Hindlimb muscle (tissue), 1 donor: ENCODE measurements around the gene SEPTIN1. TPM values are rescaled to one million over a fixed set of nuclear protein-coding genes. Genes with fewer than 3 reads are reported as not detected.

ENCODE experiments used
- DNase-seq: peaks from one replicate; pipeline ENCODE4 v3.0.0-alpha.2; 2013
- polyA plus RNA-seq: library from polyadenylated mRNA; unstranded; fragments of 120-200 nt; gene quantifications from one replicate; pipeline ENCODE4 v1.2.1, GENCODE V29; 2013; ENCODE audit not compliant: insufficient read length

SEPTIN1 gene
- 3.2 TPM for polyA plus RNA-seq

GRCh38 chr16:30382111-30382881, at the start of gene SEPTIN1:
Gene SEPTIN1, minus strand, starts transcription at chr16:30382561. Its CDS starts 19 bp downstream, at chr16:30382542.
- DNase-seq = no peak

- no peak for DNase-seq
Observed at GRCh38 chr16:30430428-30430970, 48.1 kb upstream of the SEPTIN1 start.

DNA sequence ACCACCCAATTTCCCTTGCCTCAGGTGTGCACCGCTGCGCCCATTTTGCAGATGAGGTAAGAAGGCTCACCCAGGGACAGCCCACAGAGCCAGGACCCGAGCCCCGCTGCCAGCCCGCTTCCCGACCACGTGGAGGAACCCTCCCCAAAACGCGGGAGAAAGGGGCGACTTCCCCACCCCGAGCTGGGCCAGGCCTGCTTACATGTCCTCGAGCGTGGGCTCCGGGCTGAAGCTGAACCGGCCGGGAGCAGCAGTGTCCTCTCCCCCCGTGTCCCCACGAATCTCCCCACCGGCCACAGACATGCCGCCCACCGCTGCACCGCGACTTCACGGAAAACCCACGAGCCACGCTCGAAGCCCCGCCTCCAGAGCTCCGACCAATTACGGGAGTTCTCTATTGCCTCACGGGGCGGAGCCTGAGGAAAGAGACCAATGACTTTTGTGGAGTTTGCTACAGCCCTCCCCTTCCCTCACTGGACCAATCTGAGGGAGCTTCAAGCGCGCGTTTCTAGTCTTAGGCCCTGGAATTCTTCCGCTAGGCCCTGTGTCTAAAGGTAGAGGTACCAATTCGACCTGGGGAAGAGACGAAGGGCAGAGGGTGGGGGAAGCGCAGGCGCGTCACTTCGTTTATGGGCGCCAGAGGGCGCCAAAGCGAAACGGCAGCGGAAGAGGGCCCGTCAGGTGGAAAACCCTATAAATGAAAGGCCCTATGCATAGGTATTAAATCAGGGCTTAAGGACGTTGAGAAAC, 47.5 kb upstream of the SEPTIN1 start, which contains the start of gene DCTPP1:
TSS of gene DCTPP1 (minus strand) at position 353 of the 750 bp plus-strand sequence. CDS start at position 303, 50 bp downstream.
- DNase-seq = peak; percentile 96

DNA sequence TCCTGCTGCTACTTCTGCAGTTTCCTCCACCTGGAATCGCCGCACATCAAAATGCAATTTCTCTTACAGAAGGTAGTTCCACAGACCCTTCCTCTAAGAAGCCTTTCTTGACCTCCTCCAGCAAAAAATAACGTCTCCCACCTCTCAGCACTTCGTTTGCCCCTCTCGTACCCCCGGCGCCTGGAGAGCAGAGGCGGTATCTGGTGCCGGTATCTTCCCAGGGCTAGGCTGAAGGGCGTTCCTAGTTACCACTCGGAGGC, 47.0 kb upstream of the SEPTIN1 start:
- DNase-seq = peak; percentile 14

DNA sequence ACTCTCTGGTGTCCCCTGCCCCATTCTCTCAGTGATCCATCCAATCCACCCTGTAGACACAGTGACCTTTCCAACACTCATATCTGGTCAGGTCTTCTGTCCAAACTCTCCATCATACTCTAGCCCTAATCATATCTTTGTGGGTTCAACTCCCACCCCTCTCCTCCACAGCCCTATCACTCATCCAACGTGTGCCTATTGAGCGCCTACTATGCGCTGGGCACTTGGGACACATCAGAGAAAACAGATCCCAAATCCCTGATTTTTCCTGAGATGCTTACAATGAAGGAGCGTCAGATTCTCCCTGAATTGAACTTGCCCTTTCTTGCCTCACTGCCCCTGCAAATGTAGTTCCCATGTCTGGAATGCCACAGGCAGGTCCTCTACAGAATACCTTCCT, 45.7 kb upstream of the SEPTIN1 start:
- DNase-seq = no peak

- no peak for DNase-seq
Observed at GRCh38 chr16:30421010-30421409, 38.6 kb upstream of the SEPTIN1 start.

GRCh38 chr16:30418350-30419181, 36.2 kb upstream of the SEPTIN1 start:
- no peak for DNase-seq

DNA sequence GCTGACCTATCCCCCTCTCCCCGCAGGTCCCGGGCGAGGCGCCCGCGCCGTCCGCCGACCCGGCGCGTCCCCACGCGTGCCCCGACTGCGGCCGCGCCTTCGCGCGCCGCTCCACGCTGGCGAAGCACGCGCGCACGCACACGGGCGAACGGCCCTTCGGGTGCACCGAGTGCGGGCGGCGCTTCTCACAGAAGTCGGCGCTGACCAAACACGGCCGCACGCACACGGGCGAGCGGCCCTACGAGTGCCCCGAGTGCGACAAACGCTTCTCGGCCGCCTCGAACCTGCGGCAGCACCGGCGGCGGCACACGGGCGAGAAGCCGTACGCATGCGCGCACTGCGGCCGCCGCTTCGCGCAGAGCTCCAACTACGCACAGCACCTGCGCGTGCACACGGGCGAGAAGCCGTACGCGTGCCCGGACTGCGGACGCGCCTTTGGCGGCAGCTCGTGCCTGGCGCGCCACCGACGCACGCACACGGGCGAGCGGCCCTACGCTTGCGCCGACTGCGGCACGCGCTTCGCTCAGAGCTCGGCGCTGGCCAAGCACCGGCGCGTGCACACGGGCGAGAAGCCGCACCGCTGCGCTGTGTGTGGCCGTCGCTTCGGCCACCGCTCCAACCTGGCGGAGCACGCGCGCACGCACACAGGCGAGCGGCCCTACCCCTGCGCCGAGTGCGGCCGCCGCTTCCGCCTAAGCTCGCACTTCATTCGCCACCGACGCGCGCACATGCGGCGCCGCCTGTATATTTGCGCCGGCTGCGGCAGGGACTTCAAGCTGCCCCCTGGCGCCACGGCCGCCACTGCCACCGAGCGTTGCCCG, 35.4 kb upstream of the SEPTIN1 start:
- peak; percentile 92 for DNase-seq

DNA sequence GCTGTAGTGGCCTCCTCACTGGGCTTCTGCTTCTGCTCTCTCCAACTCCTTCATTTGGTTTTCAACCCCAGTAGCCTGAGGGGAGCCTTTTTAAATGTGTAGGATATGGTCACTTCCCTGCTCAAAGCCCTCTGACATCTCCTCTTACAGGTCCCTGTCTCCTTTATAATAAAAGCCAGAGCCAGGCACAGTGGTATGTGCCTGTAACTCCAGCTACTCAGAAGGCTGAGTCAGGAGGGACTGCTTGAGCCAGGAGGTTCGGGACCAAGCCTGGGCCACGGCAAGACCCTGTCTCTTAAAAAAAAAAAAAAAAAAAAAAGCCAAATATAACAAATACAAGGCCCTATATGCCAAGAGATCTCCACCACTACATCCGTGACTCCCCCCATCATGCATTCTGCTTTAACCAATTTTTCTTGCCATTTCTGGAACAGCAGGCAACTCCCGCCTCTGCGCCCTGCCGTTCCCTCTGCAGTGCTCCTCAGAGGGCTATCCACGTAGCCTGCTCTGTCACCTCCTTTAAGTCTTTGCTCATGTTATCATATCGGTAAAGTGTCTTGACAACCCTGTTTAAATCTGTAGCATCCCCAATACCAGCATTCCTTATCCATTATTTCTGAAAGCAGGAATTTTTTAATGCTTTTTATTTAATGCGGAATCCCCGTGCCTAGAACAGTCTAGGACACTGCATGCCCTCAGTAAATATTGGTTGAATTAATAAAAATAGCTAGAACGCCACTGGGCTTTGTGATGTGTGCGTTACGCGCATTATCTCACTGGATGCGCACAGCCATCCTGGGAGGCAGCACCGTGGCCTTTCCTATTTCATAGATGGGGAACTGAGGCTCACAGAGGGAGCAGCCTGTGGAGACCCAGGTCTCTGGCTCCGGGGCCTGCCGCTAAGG, 34.5 kb upstream of the SEPTIN1 start:
- DNase-seq = no peak

- no peak for DNase-seq
Observed at GRCh38 chr16:30416047-30416603, 33.8 kb upstream of the SEPTIN1 start.

- no peak for DNase-seq
Observed at GRCh38 chr16:30414159-30414558, 31.8 kb upstream of the SEPTIN1 start.

DNA sequence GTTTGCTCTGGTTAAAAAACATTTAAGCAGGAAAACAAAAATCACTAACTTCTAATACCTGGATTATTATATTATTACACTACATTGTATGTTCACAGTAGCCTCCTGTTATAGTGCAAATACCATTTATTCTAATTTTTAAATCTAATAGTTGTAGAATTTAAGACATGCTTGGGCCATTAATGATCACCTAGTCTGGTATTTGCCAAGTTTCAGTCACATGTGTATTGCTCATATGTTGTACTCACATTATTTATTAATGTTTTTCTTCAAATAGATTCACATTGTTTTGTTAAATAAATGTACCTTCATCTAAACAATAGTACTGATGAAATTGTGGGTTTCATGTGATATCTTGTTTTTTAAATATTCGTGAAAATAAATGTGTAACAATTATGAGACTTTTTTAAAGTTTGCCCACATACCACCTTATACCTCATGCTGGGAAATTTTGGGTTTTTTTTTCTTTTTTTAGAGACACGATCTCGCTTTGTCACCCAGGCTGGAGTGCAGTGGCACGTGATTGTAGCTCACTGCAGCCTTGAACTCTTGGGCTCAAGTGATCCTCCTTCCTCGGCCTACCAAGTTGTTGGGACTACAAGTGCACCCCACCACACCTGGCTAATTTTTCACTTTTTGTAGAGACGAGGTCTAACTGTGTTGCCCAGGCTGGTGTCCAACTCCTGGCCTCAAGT, 30.9 kb upstream of the SEPTIN1 start:
- DNase-seq = no peak

- peak; percentile 90 for DNase-seq
Observed at GRCh38 chr16:30409125-30410060, 27.0 kb upstream of the SEPTIN1 start.

GRCh38 chr16:30407804-30408534, 25.6 kb upstream of the SEPTIN1 start:
- no peak for DNase-seq

- peak; percentile 95 for DNase-seq
Observed at GRCh38 chr16:30407102-30407803, 24.9 kb upstream of the SEPTIN1 start, which contains the start of gene ZNF771. Gene ZNF771, plus strand, starts transcription at chr16:30407606. Its CDS starts 448 bp downstream, at chr16:30408054.

GRCh38 chr16:30406795-30407101, 24.4 kb upstream of the SEPTIN1 start:
- DNase-seq = no peak

DNA sequence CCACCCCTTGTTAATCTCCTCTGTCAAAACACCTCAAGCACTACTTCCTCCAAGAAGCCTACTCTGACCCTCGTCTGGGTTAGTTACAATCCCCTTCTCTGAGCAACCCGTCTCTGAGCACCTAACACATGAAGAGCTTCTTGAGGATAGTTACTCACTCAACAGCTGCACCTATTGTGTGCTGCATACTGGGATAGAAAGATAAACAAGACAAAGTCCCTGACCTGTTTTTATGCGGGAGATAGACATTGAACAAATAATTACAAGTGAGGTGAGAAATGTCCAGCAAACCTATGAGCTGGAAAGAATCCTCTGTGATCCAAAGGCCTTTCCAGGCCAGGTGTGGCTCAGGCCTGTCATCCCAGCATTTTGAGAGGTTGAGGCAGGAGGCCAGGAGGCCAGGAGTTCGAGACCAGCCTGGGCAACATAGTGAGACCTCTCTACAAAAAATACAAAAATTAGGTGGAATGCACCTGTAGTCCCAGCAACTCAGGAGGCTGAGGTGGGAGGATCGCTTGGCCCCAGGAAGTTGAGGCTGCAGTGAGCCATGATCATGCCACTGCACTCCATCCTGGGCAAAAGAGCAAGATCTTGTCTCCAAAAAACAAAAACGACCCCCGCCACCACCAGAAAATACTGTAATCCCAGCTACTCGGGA, 19.5 kb upstream of the SEPTIN1 start:
- no peak for DNase-seq
